ENCODE measurements around the gene NME5. TPM values are rescaled to one million over a fixed set of nuclear protein-coding genes. Genes with fewer than 3 reads are reported as not detected.

Gene NME5
- total and polyA plus RNA-seq, 4 donors: 0.09 to 1.3 (median 0.40) TPM

- WGBS: 87% methylated on average over 4 of the region's 4 CpGs
These were observed 47.5 kb downstream of the NME5 start for GRCh38 chr5:138091685-138092084.

GRCh38 chr5:138083702-138084101, 55.5 kb downstream of the NME5 start, which contains the start of gene WNT8A:
WNT8A (plus strand) TSS chr5:138084033; CDS start chr5:138084128, 95 bp downstream.
- Histone ChIP-seq H3K9ac (ENCODE audit: low read depth in 1 of 2, low read length in 2 of 2) (no peak within 1 kb of the TSS), H3K4me1 (ENCODE audit: control insufficient read depth in 4 of 4, insufficient read depth in 4 of 4, low read length in 3 of 4) (no peaks in the 10 kb centered on the region), H3K4me3 (ENCODE audit: low read depth in 1 of 3, low read length in 3 of 3) (no peak within 1 kb of the TSS), H3K27me3 (ENCODE audit: control insufficient read depth in 4 of 4, insufficient read depth in 4 of 4, low read length in 3 of 4) (no peaks in the 10 kb centered on the region), H3K9me3 (ENCODE audit: control insufficient read depth in 4 of 4, low read length in 3 of 4) (no peaks in the 10 kb centered on the region), H3K36me3 (ENCODE audit: control insufficient read depth in 4 of 4, insufficient read depth in 3 of 4, low read depth in 1 of 4, low read length in 3 of 4) (no peaks in the 10 kb centered on the region), H3K27ac (ENCODE audit: low read depth in 1 of 2, low read length in 2 of 2) (no peak within 1 kb of the TSS)
- 92% methylated on average over 5 of the region's 5 CpGs for WGBS
- no peak for TF ChIP-seq RAD21 (IDR thresholded peaks at IDR 0.05)
- no peak for TF ChIP-seq ATF3 (IDR thresholded peaks at IDR 0.05)
- no peak for TF ChIP-seq YY1 (IDR thresholded peaks at IDR 0.05)
- no peak for TF ChIP-seq MAX (IDR thresholded peaks at IDR 0.05)
- no peak for TF ChIP-seq ZBTB33 (IDR thresholded peaks at IDR 0.05)
- no peak for TF ChIP-seq FOXA1 (IDR thresholded peaks at IDR 0.05)
- no peak for TF ChIP-seq HNF4A (conservative IDR thresholded peaks at IDR 0.05)
- no peak for TF ChIP-seq CTCF (IDR thresholded peaks at IDR 0.05; ENCODE audit: low read depth, low read length, missing input control)
- DNase-seq (ENCODE audit: low spot score): no peak

More at GRCh38 chr5:138091685-138092084, 47.5 kb downstream of the NME5 start:
- Histone ChIP-seq H3K27ac (ENCODE audit: low read depth in 1 of 2, low read length in 2 of 2) (no peak overlapping the region), H3K27me3 (ENCODE audit: control insufficient read depth in 4 of 4, insufficient read depth in 4 of 4, low read length in 3 of 4) (no peaks in the 10 kb centered on the region), H3K36me3 (ENCODE audit: control insufficient read depth in 4 of 4, insufficient read depth in 3 of 4, low read depth in 1 of 4, low read length in 3 of 4) (no peaks in the 10 kb centered on the region), H3K4me3 (ENCODE audit: low read depth in 1 of 3, low read length in 3 of 3) (no peak overlapping the region), H3K9me3 (ENCODE audit: control insufficient read depth in 4 of 4, low read length in 3 of 4) (no peaks in the 10 kb centered on the region), H3K4me1 (ENCODE audit: control insufficient read depth in 4 of 4, insufficient read depth in 4 of 4, low read length in 3 of 4) (no peaks in the 10 kb centered on the region), H3K9ac (ENCODE audit: low read depth in 1 of 2, low read length in 2 of 2) (no peak overlapping the region)
- DNase-seq (ENCODE audit: low spot score): no peak
- TF ChIP-seq REST (IDR thresholded peaks at IDR 0.05) (no peak), RXRA (IDR thresholded peaks at IDR 0.05) (no peak), CTCF (IDR thresholded peaks at IDR 0.05; ENCODE audit: low read depth, low read length, missing input control) (no peak), JUND (IDR thresholded peaks at IDR 0.05) (no peak), RAD21 (IDR thresholded peaks at IDR 0.05) (no peak), ATF3 (IDR thresholded peaks at IDR 0.05) (no peak), FOXA2 (IDR thresholded peaks at IDR 0.05) (no peak), MAX (IDR thresholded peaks at IDR 0.05) (no peak), FOXA1 (IDR thresholded peaks at IDR 0.05) (no peak), SP1 (IDR thresholded peaks at IDR 0.05) (no peak), TAF1 (conservative IDR thresholded peaks at IDR 0.05) (no peak), HNF4A (conservative IDR thresholded peaks at IDR 0.05) (no peak)

Data from liver (tissue), 9 donors.